ENCODE results near the gene DOCK1. TPM values are rescaled to one million over a fixed set of nuclear protein-coding genes. Genes with fewer than 3 reads are reported as not detected.

DOCK1 gene
- total RNA-seq, 1 donor: 0.42 TPM

DNA sequence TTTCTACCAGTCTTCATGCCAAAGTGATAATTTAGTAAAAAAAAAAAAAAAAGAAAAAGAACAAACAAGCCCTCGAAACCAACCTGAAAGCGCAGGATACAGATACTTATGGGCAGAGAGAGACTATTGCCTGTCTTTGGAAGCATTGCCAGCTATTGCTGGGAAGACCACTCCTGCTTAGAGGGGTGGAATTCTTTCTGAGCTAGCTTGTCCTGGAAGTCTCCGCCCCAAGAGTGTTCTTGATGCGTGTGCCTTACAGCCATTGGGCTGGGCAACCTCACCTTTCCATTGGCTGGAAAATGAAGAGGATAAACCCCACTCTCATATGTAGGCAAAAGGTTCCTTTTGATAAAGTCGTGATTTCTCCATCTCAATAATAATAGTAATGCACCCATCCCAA is 311.0 kb downstream of the DOCK1 start:
- Histone ChIP-seq H3K9me3 (ENCODE audit: low read depth, low read length) (no peaks in the 10 kb centered on the region), H3K4me1 (ENCODE audit: insufficient read depth, low read length) (no peaks in the 10 kb centered on the region), H3K4me3 (ENCODE audit: low read length) (no peak overlapping the region), H3K27me3 (ENCODE audit: insufficient read depth, low read length) (no peaks in the 10 kb centered on the region)

- H3K9me3 ChIP-seq (ENCODE audit: low read depth, low read length): no peaks in the 10 kb centered on the region
- H3K4me3 ChIP-seq (ENCODE audit: low read length): no peak overlapping the region
- no peaks in the 10 kb centered on the region for H3K4me1 ChIP-seq (ENCODE audit: insufficient read depth, low read length)
- H3K27me3 ChIP-seq (ENCODE audit: insufficient read depth, low read length): no peaks in the 10 kb centered on the region
Observed at GRCh38 chr10:127216786-127217185, 311.6 kb downstream of the DOCK1 start.

GRCh38 chr10:127218658-127219057 is 313.4 kb downstream of the DOCK1 start:
- Histone ChIP-seq H3K4me3 (ENCODE audit: low read length) (no peak overlapping the region), H3K4me1 (ENCODE audit: insufficient read depth, low read length) (no peaks in the 10 kb centered on the region), H3K9me3 (ENCODE audit: low read depth, low read length) (no peaks in the 10 kb centered on the region), H3K27me3 (ENCODE audit: insufficient read depth, low read length) (no peaks in the 10 kb centered on the region)

- H3K27me3 ChIP-seq (ENCODE audit: insufficient read depth, low read length): no peaks in the 10 kb centered on the region
- H3K4me3 ChIP-seq (ENCODE audit: low read length): no peak overlapping the region
- H3K9me3 ChIP-seq (ENCODE audit: low read depth, low read length): no peaks in the 10 kb centered on the region
- H3K4me1 ChIP-seq (ENCODE audit: insufficient read depth, low read length): no peaks in the 10 kb centered on the region
Observed at GRCh38 chr10:127221281-127221680, 316.1 kb downstream of the DOCK1 start.

- Histone ChIP-seq H3K4me3 (ENCODE audit: low read length) (no peak overlapping the region), H3K4me1 (ENCODE audit: insufficient read depth, low read length) (no peaks in the 10 kb centered on the region), H3K9me3 (ENCODE audit: low read depth, low read length) (no peaks in the 10 kb centered on the region), H3K27me3 (ENCODE audit: insufficient read depth, low read length) (no peaks in the 10 kb centered on the region)
Observed at GRCh38 chr10:127227027-127227426, 321.8 kb downstream of the DOCK1 start.

DNA sequence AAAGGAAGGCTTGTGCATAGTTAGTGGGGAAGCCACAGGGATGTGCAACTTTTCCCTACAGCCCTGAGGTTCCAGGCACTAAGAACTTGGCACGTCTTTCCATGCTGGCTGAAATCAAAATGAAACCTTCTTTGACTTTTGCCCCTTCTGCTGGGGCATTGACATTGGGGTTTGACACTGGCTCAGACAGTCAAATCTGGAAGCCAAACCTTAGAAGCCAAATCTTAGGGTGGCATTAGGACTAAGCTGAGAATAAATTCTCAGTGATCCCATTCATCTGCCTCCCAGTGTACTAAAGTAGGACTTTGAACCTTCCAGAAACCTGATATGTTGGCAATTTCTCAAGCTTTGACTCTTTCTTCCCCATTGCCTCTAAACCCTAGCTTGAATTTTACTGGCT is 322.4 kb downstream of the DOCK1 start:
- Histone ChIP-seq H3K4me3 (ENCODE audit: low read length) (no peak overlapping the region), H3K9me3 (ENCODE audit: low read depth, low read length) (no peaks in the 10 kb centered on the region), H3K4me1 (ENCODE audit: insufficient read depth, low read length) (no peaks in the 10 kb centered on the region), H3K27me3 (ENCODE audit: insufficient read depth, low read length) (no peaks in the 10 kb centered on the region)

GRCh38 chr10:127228195-127228787 is 323.1 kb downstream of the DOCK1 start:
- Histone ChIP-seq H3K9me3 (ENCODE audit: low read depth, low read length) (no peaks in the 10 kb centered on the region), H3K4me3 (ENCODE audit: low read length) (no peak overlapping the region), H3K4me1 (ENCODE audit: insufficient read depth, low read length) (no peaks in the 10 kb centered on the region), H3K27me3 (ENCODE audit: insufficient read depth, low read length) (no peaks in the 10 kb centered on the region)

DNA sequence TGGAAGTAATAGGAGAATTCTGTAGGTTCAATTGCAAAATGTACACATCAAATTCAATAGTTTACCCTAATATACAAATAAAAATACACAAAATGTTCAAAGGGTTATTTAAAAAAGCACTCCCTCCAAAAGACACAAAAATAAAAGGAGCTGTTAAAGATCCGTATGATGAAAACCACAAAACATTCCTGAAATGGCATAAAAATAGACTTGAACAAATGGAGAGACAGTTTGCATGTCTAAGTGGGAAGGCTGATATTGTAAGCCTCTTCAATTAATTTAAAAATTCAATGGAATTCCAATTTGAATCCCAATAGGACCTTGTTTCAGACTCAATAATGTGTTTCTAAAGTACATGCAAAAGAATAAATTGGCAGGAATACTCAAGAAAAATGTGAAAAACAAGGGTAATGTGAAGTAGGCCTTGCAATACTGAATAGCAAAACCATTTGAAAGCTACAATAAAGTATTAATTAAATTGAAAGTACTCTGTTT is 329.1 kb downstream of the DOCK1 start:
- Histone ChIP-seq H3K9me3 (ENCODE audit: low read depth, low read length) (no peaks in the 10 kb centered on the region), H3K27me3 (ENCODE audit: insufficient read depth, low read length) (no peaks in the 10 kb centered on the region), H3K4me3 (ENCODE audit: low read length) (no peak overlapping the region), H3K4me1 (ENCODE audit: insufficient read depth, low read length) (no peaks in the 10 kb centered on the region)

DNA sequence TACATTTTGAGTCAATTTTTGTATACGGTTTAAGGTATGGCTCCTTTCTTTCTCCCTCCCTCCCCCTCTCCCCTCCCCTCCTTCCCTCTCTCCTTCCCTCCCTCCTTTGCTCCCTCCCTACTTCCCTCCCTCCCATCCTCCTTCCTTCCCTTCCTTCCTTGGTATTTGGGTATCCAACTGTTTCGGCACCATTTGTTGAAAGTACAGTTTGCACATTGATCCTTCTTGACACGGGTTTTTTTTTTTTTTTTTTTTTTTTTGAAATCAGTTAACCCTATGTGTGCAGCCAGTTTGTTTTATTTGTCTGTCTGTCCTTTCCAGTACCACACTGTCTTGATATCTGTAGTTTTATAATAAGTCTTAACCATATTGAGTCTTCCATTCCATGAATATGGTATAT is 331.0 kb downstream of the DOCK1 start:
- H3K4me3 ChIP-seq (ENCODE audit: low read length): no peak overlapping the region
- no peaks in the 10 kb centered on the region for H3K4me1 ChIP-seq (ENCODE audit: insufficient read depth, low read length)
- no peaks in the 10 kb centered on the region for H3K27me3 ChIP-seq (ENCODE audit: insufficient read depth, low read length)
- H3K9me3 ChIP-seq (ENCODE audit: low read depth, low read length): no peaks in the 10 kb centered on the region

DNA sequence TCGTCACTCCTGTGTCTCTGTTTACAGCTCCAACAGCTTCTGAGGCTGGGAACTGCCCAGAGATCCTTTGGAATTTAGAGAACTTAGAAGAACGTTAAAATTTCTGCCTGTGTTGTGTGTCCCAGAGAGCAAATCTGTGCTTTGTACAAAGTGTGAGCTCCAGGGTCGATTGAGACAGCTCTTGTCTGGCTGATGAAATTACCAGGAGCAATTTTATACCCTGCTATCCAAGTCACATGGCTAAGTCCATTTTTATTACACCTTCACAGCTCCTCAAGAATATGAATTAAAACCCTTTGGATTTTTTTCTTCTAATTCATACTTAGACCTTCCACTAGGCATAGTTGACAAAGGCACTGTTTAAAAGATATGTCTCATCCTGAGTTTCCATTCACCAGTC is 337.7 kb downstream of the DOCK1 start:
- Histone ChIP-seq H3K27me3 (ENCODE audit: insufficient read depth, low read length) (no peaks in the 10 kb centered on the region), H3K4me1 (ENCODE audit: insufficient read depth, low read length) (no peaks in the 10 kb centered on the region), H3K9me3 (ENCODE audit: low read depth, low read length) (no peaks in the 10 kb centered on the region), H3K4me3 (ENCODE audit: low read length) (no peak overlapping the region)

- no peaks in the 10 kb centered on the region for H3K27me3 ChIP-seq (ENCODE audit: insufficient read depth, low read length)
- H3K9me3 ChIP-seq (ENCODE audit: low read depth, low read length): no peaks in the 10 kb centered on the region
- H3K4me3 ChIP-seq (ENCODE audit: low read length): no peak overlapping the region
- H3K4me1 ChIP-seq (ENCODE audit: insufficient read depth, low read length): no peaks in the 10 kb centered on the region
Observed at GRCh38 chr10:127243490-127244272, 338.5 kb downstream of the DOCK1 start.

GRCh38 chr10:127245456-127245855 is 340.2 kb downstream of the DOCK1 start:
- Histone ChIP-seq H3K9me3 (ENCODE audit: low read depth, low read length) (no peaks in the 10 kb centered on the region), H3K27me3 (ENCODE audit: insufficient read depth, low read length) (no peaks in the 10 kb centered on the region), H3K4me1 (ENCODE audit: insufficient read depth, low read length) (no peaks in the 10 kb centered on the region), H3K4me3 (ENCODE audit: low read length) (no peak overlapping the region)

- no peaks in the 10 kb centered on the region for H3K27me3 ChIP-seq (ENCODE audit: insufficient read depth, low read length)
- H3K4me1 ChIP-seq (ENCODE audit: insufficient read depth, low read length): peaks cover 21% of the 10 kb centered on the region
- H3K9me3 ChIP-seq (ENCODE audit: low read depth, low read length): no peaks in the 10 kb centered on the region
- no peak overlapping the region for H3K4me3 ChIP-seq (ENCODE audit: low read length)
Observed at GRCh38 chr10:127250031-127250430, 344.8 kb downstream of the DOCK1 start.

DNA sequence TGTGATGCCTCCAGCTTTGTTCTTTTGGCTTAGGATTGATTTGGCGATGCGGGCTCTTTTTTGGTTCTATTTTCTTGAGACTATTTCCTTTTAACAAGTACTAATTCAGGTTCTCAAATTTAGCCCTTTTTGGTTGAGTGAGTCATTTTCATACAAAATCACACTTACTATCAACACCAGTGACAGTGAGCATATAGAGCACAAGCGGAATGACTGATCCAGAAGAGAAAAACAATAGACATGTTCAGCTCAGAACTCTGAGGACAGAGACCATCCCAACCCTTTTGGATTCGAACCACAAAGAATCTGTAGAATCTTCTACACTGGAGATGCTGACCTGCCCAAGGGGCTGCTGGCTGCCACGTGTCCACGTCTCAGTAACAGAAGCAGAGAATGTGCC is 347.6 kb downstream of the DOCK1 start:
- no peak overlapping the region for H3K4me3 ChIP-seq (ENCODE audit: low read length)

DNA sequence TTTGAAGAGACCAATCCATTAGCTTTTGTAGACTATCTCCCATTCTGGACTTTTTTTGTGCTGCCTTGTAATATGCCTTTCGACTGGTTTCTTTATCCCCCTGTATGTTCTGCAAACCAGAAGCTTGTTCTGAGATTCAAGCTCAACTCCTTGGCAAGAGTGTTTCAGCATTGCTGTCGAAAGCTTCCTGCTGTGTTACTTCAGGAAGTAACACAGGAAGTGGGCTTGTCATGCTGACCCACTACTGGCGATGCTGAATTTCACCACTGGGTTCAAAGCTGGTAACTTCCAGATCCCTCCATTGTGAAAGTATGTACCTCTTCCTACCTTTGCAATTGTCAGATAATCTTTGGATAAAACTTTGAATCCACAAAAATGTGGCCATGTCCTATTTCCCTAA is 349.0 kb downstream of the DOCK1 start:
- Histone ChIP-seq H3K4me1 (ENCODE audit: insufficient read depth, low read length) (peaks cover 22% of the 10 kb centered on the region), H3K27me3 (ENCODE audit: insufficient read depth, low read length) (no peaks in the 10 kb centered on the region), H3K9me3 (ENCODE audit: low read depth, low read length) (no peaks in the 10 kb centered on the region), H3K4me3 (ENCODE audit: low read length) (no peak overlapping the region)

More for the DNA sequence above, 347.6 kb downstream of the DOCK1 start:
- no peaks in the 10 kb centered on the region for H3K27me3 ChIP-seq (ENCODE audit: insufficient read depth, low read length)
- H3K9me3 ChIP-seq (ENCODE audit: low read depth, low read length): no peaks in the 10 kb centered on the region
- peaks cover 22% of the 10 kb centered on the region for H3K4me1 ChIP-seq (ENCODE audit: insufficient read depth, low read length)

GRCh38 chr10:127257395-127257794 is 352.2 kb downstream of the DOCK1 start:
- Histone ChIP-seq H3K27me3 (ENCODE audit: insufficient read depth, low read length) (no peaks in the 10 kb centered on the region), H3K4me3 (ENCODE audit: low read length) (no peak overlapping the region), H3K4me1 (ENCODE audit: insufficient read depth, low read length) (peaks cover 22% of the 10 kb centered on the region), H3K9me3 (ENCODE audit: low read depth, low read length) (no peaks in the 10 kb centered on the region)

All from mononuclear cell (primary cell).